ENCODE results near the gene VILL.

The VILL gene

GRCh38 chr3:37990527-37990926 is at the start of gene VILL:
Gene VILL, plus strand, starts transcription at chr3:37990786. Its CDS starts 2,887 bp downstream, at chr3:37993673.
- in situ Hi-C loops (cut with HindIII; ENCODE audit: low sequenced_read_pairs): no loop called here

- in situ Hi-C loops (cut with HindIII; ENCODE audit: low sequenced_read_pairs): no loop called here
These were observed 48.7 kb upstream of the VILL start for GRCh38 chr3:37941608-37942508.

DNA sequence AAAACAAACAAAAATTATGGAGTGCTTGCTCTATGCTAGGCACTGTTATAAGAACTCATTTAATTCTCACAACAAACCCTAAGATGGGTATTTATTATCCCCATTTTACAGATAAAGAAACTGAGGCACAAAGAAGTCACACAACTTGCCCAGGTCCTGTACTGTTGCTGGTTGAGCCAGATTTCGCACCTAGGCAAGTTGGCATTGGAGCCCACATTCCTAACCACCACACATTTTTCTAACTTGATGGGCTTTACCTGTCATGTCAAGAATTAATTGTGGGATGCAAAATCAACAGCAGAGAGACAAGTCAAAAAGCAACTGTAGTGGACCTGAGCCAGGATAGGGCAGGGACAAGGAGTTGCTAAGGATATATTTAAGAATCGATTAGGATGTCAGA is 47.9 kb upstream of the VILL start:
- in situ Hi-C loops (cut with HindIII; ENCODE audit: low sequenced_read_pairs): no loop called here

DNA sequence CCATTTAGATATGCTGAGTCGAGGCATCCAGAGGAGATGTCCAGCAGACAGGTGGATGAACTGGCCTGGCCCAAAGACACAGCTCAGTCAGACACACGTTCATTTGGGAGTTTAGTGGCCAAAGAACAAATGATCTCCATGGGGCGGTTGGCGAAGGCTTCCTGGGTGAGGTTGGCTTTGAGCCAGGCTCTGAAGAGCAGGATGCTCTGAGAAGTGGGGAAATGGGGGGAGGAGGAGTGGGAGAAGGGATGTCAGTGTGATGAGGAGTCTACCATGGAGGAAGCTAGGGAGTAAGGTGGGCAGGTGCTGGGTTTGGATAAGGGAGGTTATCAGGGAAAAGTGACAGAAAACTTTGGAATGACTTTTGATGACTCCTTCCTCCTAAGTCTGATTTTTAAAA is 47.5 kb upstream of the VILL start:
- in situ Hi-C loops (cut with HindIII; ENCODE audit: low sequenced_read_pairs): no loop called here

GRCh38 chr3:37943631-37944314 is 46.8 kb upstream of the VILL start:
- in situ Hi-C loops (cut with HindIII; ENCODE audit: low sequenced_read_pairs): no loop called here

DNA sequence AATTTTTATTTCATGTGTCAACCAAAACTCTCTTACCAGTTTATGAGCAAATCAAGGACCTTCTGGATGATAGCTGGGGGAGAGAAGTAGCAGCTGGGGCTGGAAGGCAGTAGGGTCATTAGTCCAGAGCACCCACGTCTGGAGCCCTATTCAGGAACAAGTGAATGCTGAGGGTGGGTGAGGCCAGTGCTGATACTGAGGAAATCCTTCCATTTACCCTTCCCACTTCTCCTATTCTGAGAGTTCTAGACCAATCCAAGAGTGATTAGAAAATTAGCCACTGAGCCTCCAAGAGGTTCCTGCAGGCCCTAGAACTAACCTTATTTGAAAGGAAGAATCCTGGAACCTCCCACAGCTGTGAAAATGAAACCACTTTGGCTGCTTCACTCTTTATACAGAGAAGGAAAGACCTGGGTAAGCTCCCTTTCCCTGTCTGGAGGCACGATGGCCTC is 46.2 kb upstream of the VILL start:
- in situ Hi-C loops (cut with HindIII; ENCODE audit: low sequenced_read_pairs): no loop called here

DNA sequence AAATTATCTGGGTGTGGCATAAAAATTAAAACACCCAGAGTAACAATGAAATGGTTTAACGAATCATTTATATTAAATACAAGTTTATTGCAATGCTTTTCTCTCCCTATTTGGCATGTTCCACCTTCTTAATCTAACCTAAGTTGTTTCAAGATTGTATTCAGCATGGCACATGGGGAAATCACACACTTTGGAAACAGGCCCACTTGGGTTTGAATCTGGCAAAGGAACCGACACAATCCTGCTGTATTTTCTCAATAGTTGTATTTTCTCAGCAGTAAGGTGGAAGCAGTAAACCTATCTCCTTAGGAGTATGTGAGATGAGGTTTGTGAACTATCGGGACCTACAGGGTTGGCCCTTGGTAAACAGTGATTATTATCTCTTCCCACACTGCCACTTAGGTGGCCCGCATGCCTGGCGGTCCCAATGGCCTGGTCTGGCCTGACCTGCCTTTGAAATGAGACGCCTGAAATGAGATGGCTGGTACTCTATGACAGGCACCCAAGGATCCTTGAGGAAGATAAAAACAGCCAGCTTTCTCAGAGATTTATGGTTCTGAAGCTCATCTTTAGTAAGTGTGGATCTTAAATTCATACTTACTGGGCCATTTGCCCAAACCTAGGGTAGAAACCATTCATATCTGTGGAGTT is 45.3 kb upstream of the VILL start:
- in situ Hi-C loops (cut with HindIII; ENCODE audit: low sequenced_read_pairs): no loop called here

- in situ Hi-C loops (cut with HindIII; ENCODE audit: low sequenced_read_pairs): no loop called here
These were observed 44.6 kb upstream of the VILL start for GRCh38 chr3:37945807-37946530.

GRCh38 chr3:37946531-37946889 is 44.1 kb upstream of the VILL start:
- in situ Hi-C loops (cut with HindIII; ENCODE audit: low sequenced_read_pairs): no loop called here

- in situ Hi-C loops (cut with HindIII; ENCODE audit: low sequenced_read_pairs): loop anchor here (5.0 kb wide), 1 partner anchor 73 kb away; no protein-coding TSS in a partner anchor
These were observed 40.7 kb upstream of the VILL start for GRCh38 chr3:37949866-37950265.

GRCh38 chr3:37952564-37952963 is 38.0 kb upstream of the VILL start:
- in situ Hi-C loops (cut with HindIII; ENCODE audit: low sequenced_read_pairs): loop anchor here (5.0 kb wide), 1 partner anchor 75 kb away; no protein-coding TSS in a partner anchor

DNA sequence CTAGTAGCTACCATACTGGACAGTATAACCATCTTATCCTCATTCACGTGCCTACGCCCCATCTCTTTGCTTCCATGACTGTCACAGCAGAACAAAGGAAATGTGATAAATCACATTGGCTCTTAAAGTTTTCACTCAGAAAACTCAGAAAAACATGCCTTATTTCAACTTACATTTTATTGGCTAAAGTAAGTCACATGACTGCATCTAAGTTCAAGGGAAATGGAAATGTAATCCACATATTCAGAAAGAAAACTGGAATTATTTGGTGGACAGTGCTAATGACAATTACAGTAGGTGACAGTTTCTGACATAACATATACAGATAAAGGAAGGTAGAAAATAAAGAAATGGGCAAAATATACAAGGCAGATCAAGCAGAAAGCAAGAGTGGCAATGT is 37.4 kb upstream of the VILL start:
- in situ Hi-C loops (cut with HindIII; ENCODE audit: low sequenced_read_pairs): loop anchor here (5.0 kb wide), 1 partner anchor 76 kb away; no protein-coding TSS in a partner anchor

DNA sequence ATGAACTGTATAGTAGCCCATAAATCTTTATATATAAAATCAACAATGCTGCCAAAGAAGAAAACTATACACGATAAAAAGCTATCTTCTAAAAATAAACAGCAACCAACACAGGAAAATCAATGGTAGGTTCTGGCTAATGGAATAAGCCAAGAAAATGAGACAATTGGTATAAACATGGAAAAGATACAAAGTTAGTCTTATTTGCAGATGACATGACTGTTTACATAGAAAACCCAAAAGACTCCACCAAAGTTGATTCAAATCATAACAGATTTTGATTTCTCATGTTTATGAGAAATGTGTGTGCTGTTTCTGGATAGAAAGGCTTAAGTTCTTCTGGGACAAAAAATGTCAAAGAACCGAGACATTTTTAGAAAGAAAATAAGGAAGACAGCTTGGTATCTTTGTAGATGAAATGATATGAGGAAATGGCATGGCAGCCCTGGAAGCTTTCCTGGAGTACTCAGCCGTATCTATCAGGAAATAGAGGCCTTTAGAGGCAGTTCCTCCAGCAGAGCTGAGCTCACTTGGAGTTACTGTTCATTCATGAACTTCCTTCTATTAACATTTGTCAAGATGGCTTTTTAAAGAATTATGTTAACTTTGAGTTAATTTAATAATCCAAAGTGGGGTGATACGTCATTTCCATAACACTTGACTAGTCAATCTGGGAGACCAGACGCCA is 36.7 kb upstream of the VILL start:
- in situ Hi-C loops (cut with HindIII; ENCODE audit: low sequenced_read_pairs): loop anchor here (5.0 kb wide), 1 partner anchor 77 kb away; no protein-coding TSS in a partner anchor

- in situ Hi-C loops (cut with HindIII; ENCODE audit: low sequenced_read_pairs): loop anchor here (5.0 kb wide), 2 partner anchors 33 to 78 kb away; no protein-coding TSS in a partner anchor
These were observed 35.7 kb upstream of the VILL start for GRCh38 chr3:37954881-37955280.

- in situ Hi-C loops (cut with HindIII; ENCODE audit: low sequenced_read_pairs): loop anchor here (5.0 kb wide), 1 partner anchor 34 kb away; no protein-coding TSS in a partner anchor
These were observed 34.5 kb upstream of the VILL start for GRCh38 chr3:37955918-37956707.

GRCh38 chr3:37956723-37957538 is 33.7 kb upstream of the VILL start:
- in situ Hi-C loops (cut with HindIII; ENCODE audit: low sequenced_read_pairs): loop anchor here (5.0 kb wide), 1 partner anchor 35 kb away; no protein-coding TSS in a partner anchor

DNA sequence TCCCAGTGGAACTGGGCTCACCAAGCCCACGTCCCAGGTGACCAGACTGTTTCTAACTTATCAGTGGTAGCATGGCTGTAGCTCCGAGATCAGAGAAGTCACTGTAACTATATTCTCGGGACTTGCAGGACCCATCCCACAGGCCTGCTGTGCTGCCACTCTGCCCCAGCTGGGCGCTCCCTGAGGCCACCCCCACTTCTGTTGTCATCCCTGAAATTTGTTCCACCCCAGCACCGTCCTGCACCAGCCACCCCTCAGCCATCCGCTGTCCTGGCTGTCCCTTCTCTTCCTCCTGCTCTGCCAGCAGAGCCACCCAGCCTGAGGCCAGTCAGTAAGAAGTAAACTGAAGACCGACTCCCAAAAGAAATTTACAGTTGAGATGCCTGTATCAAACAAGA is 33.0 kb upstream of the VILL start:
- in situ Hi-C loops (cut with HindIII; ENCODE audit: low sequenced_read_pairs): loop anchor here (5.0 kb wide), 1 partner anchor 35 kb away; no protein-coding TSS in a partner anchor
